Progenitor cell of endocrine pancreas (in vitro differentiated cells): ENCODE measurements around the gene ATP10B. TPM values are rescaled to one million over a fixed set of nuclear protein-coding genes. Genes with fewer than 3 reads are reported as not detected.

Source experiments
- DNase-seq: peaks from one replicate; pipeline ENCODE4 v3.0.0; 2021; ENCODE audit warnings: low spot score; ENCODE audit not compliant: unreplicated experiment
- H3K27ac Mint-ChIP-seq: 2 replicates; pipeline ENCODE4 v1.8.0; 2021; ENCODE audit warnings: mild to moderate bottlenecking, moderate library complexity, mixed read lengths
- H3K27me3 Mint-ChIP-seq: 2 replicates; pipeline ENCODE4 v1.8.0; 2021; ENCODE audit warnings: mixed read lengths
- H3K36me3 Mint-ChIP-seq: 2 replicates; pipeline ENCODE4 v1.8.0; 2022; ENCODE audit warnings: mixed read lengths; ENCODE audit not compliant: insufficient read depth
- H3K4me1 Mint-ChIP-seq: 2 replicates; pipeline ENCODE4 v1.8.0; 2021; ENCODE audit warnings: low read depth, mixed read lengths
- H3K4me3 Mint-ChIP-seq: 2 replicates; pipeline ENCODE4 v1.8.0; 2021; ENCODE audit warnings: low read depth, mild to moderate bottlenecking, moderate library complexity, mixed read lengths
- H3K9me3 Mint-ChIP-seq: 2 replicates; pipeline ENCODE4 v1.8.0; 2021; ENCODE audit warnings: low read depth, mixed read lengths
- CTCF ChIP-seq: fragments of 200-600 bp; sonication (generic); IDR thresholded peaks from one replicate; pipeline ENCODE4 v1.5.0; 2021; ENCODE audit warnings: antibody characterized with exemption, mild to moderate bottlenecking; ENCODE audit not compliant: unreplicated experiment
- total RNA-seq: library from RNA; stranded (reverse); gene quantifications from 2 replicates; pipeline ENCODE4 v1.2.1, GENCODE V29; 2021

ATP10B gene
- total RNA-seq, 1 donor from 2014 or later: 1.7 TPM

GRCh38 chr5:160539431-160539830, 312.6 kb downstream of the ATP10B start:
- H3K9me3 Mint-ChIP-seq: no peaks in the 10 kb centered on the region
- no peaks in the 10 kb centered on the region for H3K4me1 Mint-ChIP-seq
- H3K36me3 Mint-ChIP-seq: no peaks in the 10 kb centered on the region
- H3K27me3 Mint-ChIP-seq: no peaks in the 10 kb centered on the region
- H3K27ac Mint-ChIP-seq: no peak overlapping the region
- TF ChIP-seq CTCF: no peak
- no peak overlapping the region for H3K4me3 Mint-ChIP-seq
- no peak for DNase-seq

- Mint-ChIP-seq H3K4me1 (no peaks in the 10 kb centered on the region), H3K27me3 (no peaks in the 10 kb centered on the region), H3K36me3 (no peaks in the 10 kb centered on the region), H3K27ac (no peak overlapping the region), H3K4me3 (no peak overlapping the region), H3K9me3 (no peaks in the 10 kb centered on the region)
- TF ChIP-seq CTCF: no peak
- no peak for DNase-seq
Measured at GRCh38 chr5:160537940-160538339, 314.1 kb downstream of the ATP10B start.

- no peak for DNase-seq
- Mint-ChIP-seq H3K27me3 (no peaks in the 10 kb centered on the region), H3K4me3 (no peak overlapping the region), H3K36me3 (no peaks in the 10 kb centered on the region), H3K27ac (no peak overlapping the region), H3K4me1 (no peaks in the 10 kb centered on the region), H3K9me3 (no peaks in the 10 kb centered on the region)
- TF ChIP-seq CTCF: no peak
Measured at GRCh38 chr5:160537116-160537515, 314.9 kb downstream of the ATP10B start.

GRCh38 chr5:160534914-160535313, 317.1 kb downstream of the ATP10B start:
- Mint-ChIP-seq H3K9me3 (no peaks in the 10 kb centered on the region), H3K4me1 (no peaks in the 10 kb centered on the region), H3K4me3 (no peak overlapping the region), H3K36me3 (no peaks in the 10 kb centered on the region), H3K27me3 (no peaks in the 10 kb centered on the region), H3K27ac (no peak overlapping the region)
- no peak for DNase-seq
- TF ChIP-seq CTCF: no peak

- Mint-ChIP-seq H3K36me3 (no peaks in the 10 kb centered on the region), H3K27ac (no peak overlapping the region), H3K9me3 (no peaks in the 10 kb centered on the region), H3K4me3 (no peak overlapping the region), H3K27me3 (no peaks in the 10 kb centered on the region), H3K4me1 (no peaks in the 10 kb centered on the region)
- TF ChIP-seq CTCF: no peak
- no peak for DNase-seq
Measured at GRCh38 chr5:160534125-160534524, 317.9 kb downstream of the ATP10B start.
